ENCODE results near the gene SH3BP2.

Gene SH3BP2

GRCh38 chr4:2786794-2787229 lies 6.1 kb upstream of the SH3BP2 start:
- no peak for DNase-seq (ENCODE audit: low read depth)
- H3K4me3 ChIP-seq (ENCODE audit: low read depth, low read length), result no peak overlapping the region
- TF ChIP-seq MAX (IDR thresholded peaks at IDR 0.05; ENCODE audit: low read depth, low read length), result no peak
- no peak for TF ChIP-seq CTCF (IDR thresholded peaks at IDR 0.05; ENCODE audit: low read depth, low read length)
- no peak for TF ChIP-seq POLR2A (IDR thresholded peaks at IDR 0.05; ENCODE audit: extremely low read depth, insufficient read length)
- no peak for TF ChIP-seq MYC (IDR thresholded peaks at IDR 0.05; ENCODE audit: low read depth, low read length)

GRCh38 chr4:2787230-2788100 lies 5.4 kb upstream of the SH3BP2 start:
- DNase-seq (ENCODE audit: low read depth), result peak; percentile 98
- no peak overlapping the region for H3K4me3 ChIP-seq (ENCODE audit: low read depth, low read length)
- TF ChIP-seq CTCF (IDR thresholded peaks at IDR 0.05; ENCODE audit: low read depth, low read length), result peak; percentile 24
- TF ChIP-seq MYC (IDR thresholded peaks at IDR 0.05; ENCODE audit: low read depth, low read length), result peak; percentile 50
- TF ChIP-seq MAX (IDR thresholded peaks at IDR 0.05; ENCODE audit: low read depth, low read length), result peak; percentile 86
- TF ChIP-seq POLR2A (IDR thresholded peaks at IDR 0.05; ENCODE audit: extremely low read depth, insufficient read length), result no peak

- no peak overlapping the region for H3K4me3 ChIP-seq (ENCODE audit: low read depth, low read length)
- TF ChIP-seq CTCF (IDR thresholded peaks at IDR 0.05; ENCODE audit: low read depth, low read length), result no peak
- no peak for TF ChIP-seq POLR2A (IDR thresholded peaks at IDR 0.05; ENCODE audit: extremely low read depth, insufficient read length)
- TF ChIP-seq MYC (IDR thresholded peaks at IDR 0.05; ENCODE audit: low read depth, low read length), result no peak
- no peak for TF ChIP-seq MAX (IDR thresholded peaks at IDR 0.05; ENCODE audit: low read depth, low read length)
- no peak for DNase-seq (ENCODE audit: low read depth)
Measured at GRCh38 chr4:2788101-2788500, 4.8 kb upstream of the SH3BP2 start.

DNA sequence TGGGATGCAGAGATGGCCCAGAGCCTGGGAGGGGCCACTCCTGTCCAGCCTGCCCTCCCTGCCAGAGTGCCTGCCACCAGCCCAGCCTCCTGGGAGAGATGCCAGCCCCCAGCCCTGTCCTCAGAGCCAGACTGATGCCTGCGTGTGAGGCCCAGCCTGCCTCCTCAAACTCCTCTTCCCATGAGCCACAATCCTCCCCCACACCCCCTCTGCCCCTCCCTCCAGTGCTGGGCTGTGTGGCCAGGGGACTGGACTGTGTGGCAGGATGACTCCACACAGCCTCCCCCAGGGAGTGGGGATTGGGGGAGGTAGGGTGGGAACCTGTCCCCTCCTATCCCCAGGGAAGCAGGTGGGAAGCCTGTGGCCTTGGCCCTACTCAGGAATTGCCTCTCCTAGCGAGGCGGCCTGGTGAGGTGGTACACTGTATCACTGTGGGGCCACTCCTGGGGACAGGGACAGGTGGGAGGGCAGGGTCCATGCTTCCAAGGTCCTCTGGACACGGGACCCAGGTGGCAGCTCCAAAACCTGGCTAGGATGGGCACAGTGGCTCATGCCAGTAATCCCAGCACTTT lies 4.3 kb upstream of the SH3BP2 start:
- no peak overlapping the region for H3K4me3 ChIP-seq (ENCODE audit: low read depth, low read length)
- TF ChIP-seq POLR2A (IDR thresholded peaks at IDR 0.05; ENCODE audit: extremely low read depth, insufficient read length), result no peak
- no peak for TF ChIP-seq MYC (IDR thresholded peaks at IDR 0.05; ENCODE audit: low read depth, low read length)
- TF ChIP-seq MAX (IDR thresholded peaks at IDR 0.05; ENCODE audit: low read depth, low read length), result no peak
- no peak for TF ChIP-seq CTCF (IDR thresholded peaks at IDR 0.05; ENCODE audit: low read depth, low read length)
- peak; percentile 80 for DNase-seq (ENCODE audit: low read depth)

DNA sequence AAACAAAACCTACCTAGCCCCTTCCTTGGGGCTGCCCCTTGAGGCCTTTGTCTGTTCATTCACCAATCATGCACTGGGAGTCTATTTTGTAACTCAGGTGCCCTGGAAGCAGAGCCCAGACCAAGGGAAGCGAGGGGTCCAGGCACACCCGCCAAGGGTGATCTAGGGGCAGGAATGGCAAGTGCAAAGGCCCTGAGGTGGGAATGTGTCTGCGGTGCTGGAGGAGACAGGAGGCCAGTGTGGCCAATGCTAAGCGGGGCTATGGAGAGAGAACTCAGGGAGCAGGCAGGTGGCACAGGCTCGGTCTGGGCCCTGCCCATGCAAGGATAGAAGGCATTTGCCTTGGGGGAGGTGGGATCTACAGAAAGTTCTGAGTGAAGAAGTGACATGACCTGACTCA lies 3.5 kb upstream of the SH3BP2 start:
- H3K4me3 ChIP-seq (ENCODE audit: low read depth, low read length), result no peak overlapping the region
- no peak for DNase-seq (ENCODE audit: low read depth)
- no peak for TF ChIP-seq CTCF (IDR thresholded peaks at IDR 0.05; ENCODE audit: low read depth, low read length)
- TF ChIP-seq POLR2A (IDR thresholded peaks at IDR 0.05; ENCODE audit: extremely low read depth, insufficient read length), result no peak
- TF ChIP-seq MYC (IDR thresholded peaks at IDR 0.05; ENCODE audit: low read depth, low read length), result no peak
- TF ChIP-seq MAX (IDR thresholded peaks at IDR 0.05; ENCODE audit: low read depth, low read length), result no peak

Data from NB4 (cell line).